ENCODE data around the gene VDAC1.
"Not testable (repeated sequence)": the region's sequence is repeated elsewhere in the genome, so short reads cannot be mapped to it uniquely, and the experiment has no call there.

VDAC1 gene

DNA sequence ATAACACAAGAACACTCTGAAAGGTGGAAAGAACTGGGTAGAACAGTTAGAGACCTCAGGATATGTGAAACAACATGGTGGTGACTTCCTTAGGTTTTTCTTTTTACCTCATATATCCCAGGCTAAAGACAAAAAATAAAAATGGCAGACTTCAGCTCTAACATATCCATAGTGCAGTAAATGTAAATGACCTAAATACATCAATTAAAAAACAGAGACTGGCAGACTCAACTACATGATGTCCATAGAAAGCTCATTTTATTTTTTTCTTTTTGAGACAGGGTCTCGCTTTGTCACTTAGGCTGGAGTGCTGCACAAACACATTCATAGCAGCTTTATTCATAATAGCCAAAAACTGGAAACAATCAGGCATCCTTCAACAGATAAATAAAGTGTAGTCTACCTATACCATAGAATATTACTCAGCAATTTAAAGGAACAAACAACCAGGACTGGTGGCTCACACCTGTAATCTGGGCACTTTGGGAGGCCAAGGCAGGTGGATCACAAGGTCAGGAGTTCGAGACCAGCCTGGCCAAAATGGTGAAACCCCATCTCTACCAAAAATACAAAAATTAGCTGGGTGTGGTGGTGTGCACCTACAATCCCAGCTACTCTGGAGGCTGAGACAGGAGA is 41.2 kb downstream of the VDAC1 start:
- no peak for DNase-seq

DNA sequence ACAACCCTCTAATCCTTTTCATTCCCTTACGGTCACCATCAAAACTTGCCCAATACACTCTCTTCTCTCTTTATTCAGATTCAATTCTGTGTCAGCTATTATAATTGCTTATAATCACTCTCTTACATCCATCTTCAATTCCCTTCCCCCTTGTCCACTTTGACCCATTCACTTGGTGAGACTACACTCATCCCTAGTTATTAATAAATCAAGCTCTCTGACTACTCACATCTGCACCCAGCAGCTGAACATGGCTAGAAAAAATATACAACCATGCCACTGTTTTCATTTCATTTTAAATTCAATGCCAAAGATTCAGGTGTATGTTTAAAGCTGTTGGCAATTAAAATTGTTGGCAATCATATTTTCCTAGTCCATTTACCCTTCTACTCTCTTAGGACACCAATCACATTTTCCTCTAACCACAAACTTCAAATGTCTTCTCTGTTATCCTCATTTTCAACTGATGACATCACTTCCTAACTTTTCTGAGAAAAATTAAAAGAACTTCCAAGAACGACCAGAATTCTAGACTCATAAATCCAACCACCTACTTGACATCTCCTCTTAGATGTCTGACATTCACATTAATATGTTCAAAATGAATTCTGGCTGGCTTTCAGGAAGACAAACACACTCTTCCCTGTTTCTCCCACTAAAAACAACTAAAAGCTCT is 41.8 kb downstream of the VDAC1 start:
- DNase-seq = no peak

DNA sequence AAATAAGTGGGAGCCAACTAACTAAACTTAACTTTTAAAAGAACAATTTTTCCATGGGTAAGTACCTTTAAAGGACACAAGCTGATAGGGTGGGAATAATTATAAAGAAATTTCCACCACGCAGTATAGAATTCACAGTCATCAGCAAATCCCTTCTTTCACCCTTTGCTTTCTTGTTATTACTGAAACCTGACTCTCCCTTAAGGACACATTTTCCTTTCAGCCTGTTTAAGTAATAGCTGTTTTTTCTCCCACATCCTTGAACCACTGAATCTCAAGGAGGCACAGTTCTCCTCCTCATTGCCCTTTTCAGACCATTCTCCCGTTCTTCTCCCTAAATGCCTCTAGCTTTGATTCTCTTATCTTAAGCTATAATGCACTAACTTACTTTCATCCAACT is 42.6 kb downstream of the VDAC1 start:
- no peak for DNase-seq

DNA sequence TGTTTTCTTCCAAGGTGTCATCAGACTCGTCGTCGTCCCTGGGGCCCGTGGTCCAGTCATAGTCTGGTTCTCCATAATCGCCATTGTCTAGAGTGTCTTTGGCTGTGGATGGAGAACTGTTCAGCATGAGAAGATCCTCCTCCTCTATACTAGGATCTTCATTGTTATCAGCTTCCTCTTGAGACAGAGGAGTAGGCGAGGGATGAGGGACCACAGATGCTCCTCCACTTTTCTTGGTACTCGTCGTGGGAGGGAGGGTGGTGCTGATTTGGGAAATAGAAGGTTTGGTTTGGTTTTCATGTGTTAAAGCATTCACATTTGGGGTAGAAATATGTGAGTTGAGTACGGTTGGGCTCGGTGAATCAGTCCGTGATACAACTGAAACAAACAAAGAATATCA is 45.1 kb downstream of the VDAC1 start:
- DNase-seq = no peak

DNA sequence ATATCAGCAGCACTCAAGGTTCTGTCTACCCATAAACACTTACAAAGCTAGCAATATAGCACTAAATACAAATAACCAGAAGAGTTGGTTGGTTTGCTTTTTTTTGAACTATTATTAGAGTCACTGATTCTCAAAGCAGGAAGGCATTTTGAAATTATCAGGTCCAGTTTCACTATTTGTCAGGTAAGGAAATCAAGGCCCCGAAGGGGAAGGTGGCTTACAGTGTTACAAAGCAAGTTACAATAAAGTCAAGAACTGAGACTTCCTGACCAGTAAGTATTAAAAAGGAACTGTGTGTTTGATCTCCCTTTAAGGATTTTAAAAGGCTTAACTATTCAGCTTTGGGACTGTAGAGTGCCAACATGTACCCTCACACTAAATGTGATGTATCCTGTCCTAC is 47.2 kb downstream of the VDAC1 start:
- no peak for DNase-seq

DNA sequence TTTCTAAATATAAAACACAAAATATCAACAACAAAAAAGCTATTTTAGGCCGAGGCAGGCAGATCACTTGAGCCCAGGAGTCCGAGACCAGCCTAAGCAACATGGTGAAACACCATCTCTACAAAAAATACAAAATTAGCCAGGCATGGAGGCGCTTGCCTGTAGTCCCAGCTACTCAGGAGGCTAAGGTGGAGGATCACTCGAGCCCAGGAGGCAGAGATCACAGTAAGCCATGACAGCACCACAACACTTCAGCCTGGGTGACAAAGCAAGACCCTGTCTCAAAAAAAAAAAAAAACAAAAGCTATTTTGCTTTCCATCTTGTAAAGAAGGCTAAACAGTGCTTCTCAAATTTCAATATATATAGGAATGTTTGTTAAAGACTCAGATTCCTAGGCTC is 47.7 kb downstream of the VDAC1 start:
- DNase-seq = no peak

DNA sequence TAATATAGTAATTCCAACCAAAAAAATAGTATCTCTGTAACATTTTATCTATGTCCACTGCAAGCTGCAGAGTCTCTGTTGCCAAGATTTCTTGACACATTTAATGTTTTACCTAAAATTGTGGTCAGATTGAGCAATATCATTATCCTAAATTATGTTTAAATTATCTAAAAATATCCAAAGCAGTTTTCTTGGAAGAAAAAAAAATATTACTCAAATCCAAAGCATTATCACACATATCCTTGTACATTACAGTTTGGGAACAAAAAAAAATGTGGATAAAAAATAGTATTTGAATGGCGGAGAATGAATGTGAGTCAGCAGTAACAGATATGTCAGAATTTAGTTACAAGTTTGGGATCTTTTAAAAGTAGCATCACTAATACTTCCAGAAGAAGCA is 48.6 kb downstream of the VDAC1 start:
- not testable (repeated sequence) for DNase-seq

DNA sequence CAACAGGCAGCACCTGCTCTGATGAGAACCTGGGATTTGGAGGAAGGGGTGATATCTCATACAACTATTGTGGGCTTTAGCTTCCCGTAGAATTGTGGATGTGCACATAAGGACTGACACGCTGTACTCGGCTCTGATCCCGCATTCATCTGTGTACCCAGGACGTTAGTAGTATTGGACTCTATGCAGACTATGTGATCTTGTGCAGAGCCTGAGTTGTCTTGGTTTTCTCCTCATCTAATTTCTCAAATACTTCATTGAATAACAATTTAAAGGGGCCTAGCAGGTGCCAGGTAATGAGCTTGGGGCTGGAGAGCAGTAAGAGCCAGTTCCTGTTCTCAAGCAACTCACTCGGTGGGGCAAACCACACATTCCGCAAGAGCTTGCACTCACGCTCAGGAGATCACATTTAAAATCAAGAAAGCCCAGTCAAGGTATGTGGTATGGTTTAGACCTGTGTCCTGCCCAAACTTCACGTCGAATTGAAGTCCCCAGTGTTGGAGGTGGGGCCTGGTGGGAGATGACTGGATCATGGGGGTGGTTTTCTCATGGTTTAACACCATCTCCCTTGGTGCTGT is 51.1 kb downstream of the VDAC1 start:
- no peak for DNase-seq

DNA sequence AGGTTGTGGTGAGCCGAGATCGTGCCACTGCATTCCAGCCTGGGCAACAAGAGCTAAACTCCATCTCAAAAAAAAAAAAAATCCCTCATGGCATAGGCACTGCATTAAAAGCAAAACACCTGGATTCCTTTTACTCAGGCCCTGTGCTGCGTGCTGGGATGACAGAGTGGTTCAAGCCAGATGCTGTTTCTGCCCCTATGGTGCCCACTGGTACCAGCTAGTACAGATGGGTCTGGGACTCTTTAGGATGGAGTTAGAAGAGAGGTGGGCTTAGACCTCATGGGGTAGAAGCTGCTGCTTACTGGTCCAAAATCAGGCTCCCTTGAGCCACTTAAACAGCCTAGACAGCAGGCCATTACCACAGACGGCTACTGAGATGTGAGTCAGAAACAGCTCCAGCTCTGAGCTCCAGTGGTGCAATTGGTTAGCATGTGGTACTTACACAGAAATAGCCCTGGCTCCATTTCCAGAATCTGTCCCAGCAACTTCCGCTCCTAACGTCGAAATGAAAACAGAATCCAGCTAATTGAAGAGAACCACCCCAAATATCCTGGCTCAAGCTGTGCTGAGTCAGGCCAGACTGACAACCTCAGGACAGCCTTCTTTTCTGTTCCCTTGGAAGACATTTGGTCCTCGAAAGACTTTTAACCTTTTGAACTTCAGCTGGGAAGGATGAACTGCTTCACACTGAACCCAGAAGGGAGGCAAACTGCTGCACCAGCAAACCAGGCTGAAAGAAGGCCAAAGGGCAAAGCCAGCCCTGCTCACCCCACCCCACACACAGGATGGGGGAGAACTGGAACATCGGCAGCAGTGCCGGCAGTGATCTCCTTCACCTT is 51.8 kb downstream of the VDAC1 start:
- no peak for DNase-seq

DNA sequence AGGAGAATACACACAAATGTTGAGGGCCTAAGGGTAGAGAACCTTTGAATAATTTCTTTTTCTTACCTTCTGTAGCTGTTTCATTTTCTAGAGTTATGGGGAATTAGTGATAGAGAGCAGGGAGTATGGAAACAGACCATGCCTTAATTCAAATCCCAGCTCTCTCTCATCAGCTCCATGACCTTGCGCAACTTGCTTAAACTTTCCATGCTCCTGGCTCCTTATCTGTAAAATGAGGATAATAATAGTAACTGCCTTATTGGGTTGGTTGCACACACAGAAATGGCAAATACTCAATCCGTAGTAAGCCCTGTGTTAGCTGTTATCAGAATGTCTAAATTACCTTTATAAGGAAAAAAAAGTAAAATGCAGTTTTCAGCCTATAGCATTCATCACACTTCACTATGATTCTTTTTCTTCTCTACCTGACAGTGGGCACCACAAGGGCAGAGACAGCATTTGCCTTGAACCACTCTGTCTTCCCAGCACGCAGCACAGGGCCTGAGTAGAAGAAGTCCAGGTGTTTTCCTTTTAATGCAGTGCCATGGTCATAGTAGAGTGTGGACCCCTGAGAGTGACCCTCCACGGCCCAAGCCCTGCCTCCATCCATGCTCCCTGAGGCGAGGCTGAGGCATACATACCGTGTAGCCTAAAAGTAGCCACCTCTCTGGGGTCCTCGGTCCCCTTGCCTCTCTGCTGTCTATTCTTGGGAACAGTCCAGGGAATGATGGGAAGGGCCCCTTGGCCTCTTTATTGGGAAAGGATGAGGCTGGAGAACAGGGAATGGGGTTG is 53.8 kb downstream of the VDAC1 start:
- no peak for DNase-seq

DNA sequence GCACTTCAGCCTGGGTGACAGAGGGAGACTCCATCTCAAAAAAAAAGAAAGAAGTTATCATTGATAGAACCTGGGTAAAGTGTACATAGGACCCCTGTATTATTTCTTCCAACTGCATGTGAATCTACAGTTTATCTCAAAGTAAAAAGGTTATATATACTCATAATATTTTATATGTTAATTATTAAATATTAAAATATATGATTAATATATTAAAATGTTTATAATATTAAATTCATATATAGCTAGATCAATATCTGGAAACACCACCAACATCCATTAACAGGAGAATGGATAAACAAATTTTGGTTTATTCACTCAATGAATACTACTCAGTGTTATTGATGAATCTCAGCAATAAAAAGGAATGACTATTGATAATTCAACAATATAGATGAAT is 56.1 kb downstream of the VDAC1 start:
- no peak for DNase-seq

DNA sequence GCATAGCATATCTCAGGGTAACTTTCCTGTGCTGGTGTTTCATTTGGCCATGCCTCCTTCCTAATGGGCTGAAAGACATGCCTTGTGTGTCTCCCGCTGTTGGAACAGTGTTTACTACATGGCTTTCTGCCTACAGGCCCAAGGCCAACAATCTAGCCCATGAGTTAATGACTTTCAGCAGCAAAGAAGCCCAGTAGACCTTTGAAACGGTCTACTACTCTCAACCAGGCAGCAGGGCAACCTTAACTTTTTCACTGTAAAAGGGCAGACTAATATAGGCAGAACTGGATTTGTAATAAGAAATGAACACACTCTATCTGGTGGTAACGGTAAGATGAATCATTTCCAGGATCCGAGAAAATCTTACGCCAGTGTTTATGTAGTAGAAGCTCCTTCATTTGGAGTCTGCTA is 57.3 kb downstream of the VDAC1 start:
- no peak for DNase-seq

DNA sequence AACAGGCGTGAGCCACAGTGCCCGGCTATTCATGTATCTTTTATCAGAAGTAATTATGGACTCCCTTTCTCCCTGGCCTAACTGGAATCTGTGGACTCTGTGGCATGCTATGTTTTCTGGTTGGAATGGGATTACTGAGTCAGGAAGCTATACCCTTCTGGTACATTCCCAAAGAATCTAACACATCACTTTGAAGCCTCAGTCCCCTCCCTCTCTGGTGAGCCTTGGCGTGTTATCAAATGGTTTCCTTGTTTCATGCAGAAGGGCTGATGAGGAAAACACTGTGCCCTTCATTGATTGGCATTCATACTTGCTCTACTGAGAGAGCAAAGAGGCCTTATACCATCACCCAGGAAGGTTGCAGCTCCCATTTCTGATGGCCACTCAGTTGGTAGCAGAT is 59.2 kb downstream of the VDAC1 start:
- DNase-seq = no peak

DNA sequence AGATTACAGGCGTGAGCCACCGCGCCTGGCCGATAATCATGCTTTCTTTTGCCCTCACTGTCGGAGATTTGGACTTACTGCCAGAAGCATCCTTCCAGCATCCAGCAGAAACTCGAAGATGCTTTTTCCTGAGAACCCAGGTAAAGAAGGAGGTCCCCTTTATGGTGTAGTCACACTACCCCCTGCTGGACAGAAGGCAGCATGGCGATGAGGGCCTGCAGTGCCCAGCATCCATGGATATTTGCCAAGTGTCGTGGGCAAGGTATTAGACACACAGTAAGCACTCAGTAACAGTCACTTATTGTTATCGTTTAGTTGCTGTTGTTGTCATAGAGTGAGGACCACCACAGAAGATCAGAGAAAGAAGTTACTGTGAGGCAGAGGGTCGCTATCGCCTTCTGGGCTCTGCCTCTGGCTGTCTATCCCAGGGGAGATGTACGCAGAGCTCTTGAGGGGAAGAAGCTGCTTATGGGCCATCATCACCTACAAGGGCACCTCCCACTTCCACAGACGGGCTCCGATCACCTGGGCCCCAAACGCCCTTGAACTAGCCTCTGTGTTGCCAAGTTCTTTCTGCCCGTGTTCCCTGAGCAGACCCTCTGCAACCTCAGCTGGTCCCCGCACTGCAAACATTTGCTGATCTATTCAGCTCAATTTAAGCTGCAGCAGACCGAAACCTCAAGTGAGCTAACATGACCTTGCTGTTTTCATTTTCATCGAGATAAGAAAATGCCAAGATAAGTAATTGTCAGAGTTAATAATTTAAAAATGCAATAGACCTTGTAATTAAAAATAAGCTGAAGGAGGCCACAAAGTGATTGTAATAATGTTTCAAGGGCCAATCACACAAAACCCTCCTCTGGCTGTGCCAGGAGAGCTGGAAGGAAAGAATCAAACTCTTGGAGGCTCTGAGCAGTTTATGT is 60.3 kb downstream of the VDAC1 start:
- peak; percentile 17 for DNase-seq

DNA sequence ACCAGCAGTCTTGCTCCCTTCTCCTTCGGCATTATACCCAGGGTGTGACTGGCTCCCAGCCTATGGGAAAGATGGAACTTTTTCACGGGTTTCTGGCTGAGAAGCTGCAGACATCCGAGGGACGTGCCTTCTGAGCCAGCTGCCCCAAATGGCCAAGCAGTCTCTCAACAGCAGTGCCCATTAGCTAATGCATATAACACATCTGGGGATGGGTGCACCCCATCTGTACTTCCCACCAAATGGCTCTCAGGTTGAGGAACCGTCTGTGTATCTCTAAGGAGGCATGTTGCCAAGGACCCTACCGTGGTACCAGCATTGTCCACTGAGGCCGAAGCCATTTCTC is 61.3 kb downstream of the VDAC1 start:
- no peak for DNase-seq

DNA sequence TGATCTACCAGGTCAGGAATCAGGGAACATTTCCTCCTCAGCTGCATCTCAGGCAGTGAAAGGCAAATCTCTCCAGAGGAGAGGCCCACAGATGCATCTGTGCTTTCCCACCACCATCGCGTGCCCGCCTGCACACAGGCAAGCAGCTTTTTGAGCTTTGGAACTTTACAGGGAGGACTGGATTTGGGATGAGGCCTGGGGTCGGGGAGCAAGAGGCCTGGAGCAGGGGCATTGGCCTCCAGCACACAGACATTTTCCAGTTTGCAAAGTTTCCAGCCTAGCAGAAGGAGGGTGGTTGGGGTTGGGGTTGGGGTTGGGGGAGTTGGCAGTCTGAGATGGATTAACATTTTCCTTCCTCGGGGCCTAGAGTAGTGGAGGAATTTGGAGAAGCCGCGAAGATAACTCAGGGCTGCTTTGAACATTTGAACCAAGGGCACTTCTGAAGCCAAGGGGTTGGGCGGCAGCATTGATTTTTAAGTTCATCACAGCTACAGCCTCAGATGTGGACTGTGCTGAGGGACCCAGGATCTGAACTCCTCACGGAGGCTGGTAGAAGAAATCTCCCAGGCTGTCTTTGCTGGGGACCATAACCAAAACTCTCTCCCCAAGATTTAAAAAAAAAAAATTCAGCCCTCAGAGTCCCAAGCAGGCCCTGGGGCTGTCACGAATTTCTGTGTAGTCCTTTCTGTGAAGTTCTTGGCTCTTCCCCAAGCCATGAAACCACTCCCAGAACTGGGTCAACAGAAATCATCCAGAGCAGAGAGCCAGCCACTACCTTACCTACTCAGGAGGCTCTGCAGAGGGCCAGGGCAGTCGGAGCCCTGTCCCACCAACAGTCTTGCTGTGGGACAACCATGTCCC is 61.9 kb downstream of the VDAC1 start:
- no peak for DNase-seq

DNA sequence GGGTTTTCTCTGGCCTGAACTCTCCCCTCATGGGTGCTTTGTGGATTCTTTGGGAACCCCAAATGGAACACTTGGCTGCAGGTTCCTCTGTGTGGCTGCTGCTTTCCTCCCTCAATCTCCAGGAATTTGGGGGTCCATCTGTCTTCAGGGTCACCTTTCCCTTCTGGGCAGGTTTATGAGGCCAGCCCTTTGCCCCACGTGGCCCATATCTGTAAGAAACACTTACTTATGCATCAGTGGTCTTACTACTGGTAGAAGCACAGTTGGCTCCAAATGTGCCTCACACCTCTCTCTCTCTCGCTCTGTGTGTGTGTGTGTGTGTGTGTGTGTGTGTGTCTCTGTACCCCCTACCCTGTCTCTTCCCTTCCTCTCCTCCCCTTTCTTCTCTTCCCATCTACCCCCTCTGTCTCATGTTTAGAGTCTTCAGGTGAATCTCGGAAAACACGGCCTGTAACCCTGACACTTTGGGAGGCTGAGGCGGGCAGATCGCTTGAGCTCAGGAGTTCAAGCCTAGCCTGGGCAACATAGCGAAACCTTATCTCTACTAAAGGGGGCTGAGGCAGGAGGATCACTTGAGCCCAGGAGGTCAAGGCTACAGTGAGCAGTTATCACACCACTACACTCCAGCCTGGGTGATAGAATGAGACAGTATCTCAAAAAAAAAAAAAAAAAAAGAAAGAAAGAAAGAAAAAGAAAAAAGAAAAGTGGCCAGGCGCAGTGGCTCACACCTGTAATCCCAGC is 63.1 kb downstream of the VDAC1 start:
- DNase-seq = no peak

DNA sequence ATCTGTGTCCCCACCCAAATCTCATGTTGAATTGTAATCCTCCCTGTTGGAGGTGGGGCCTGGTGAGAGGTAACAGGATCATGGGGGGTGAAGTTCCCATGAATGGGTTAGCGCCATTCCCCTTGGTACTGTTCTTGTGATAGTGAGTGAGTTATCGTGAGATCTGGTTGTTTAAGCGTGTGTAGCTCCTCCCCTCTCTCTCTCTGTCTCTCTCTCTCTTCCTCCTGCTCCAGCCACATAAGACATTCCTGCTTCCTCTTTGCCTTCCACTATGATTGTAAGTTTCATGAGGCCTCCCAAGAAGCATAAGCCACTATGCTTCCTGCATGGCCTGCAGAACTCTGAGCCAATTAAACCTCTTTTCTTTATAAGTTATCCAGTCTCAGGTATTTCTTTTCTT is 65.1 kb downstream of the VDAC1 start:
- DNase-seq = no peak

DNA sequence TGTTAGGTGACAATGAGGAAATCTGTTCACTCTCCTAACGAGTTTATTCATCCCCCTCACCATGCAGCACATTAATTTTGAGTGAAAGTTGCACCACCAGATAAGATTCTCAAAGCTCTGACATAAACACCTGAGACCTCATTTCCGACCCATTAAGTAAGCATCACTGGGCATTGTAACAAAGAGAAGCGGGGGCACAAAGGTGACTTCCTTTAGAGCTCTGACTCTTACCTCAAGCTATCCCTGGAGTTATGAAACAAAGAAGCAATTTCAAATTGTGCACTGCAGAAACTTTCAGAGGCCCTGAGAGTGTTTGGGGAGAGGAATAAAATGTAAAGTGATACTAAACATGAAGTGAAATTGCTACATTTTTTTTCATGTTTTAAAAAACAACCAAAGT is 65.8 kb downstream of the VDAC1 start:
- no peak for DNase-seq

Measured in NCI-H1694 (cell line).